GM18526 (cell line): ENCODE measurements around the gene CHCHD10.
A peak's percentile ranks its signal among the peaks of the same experiment; 100 is the strongest.

Source experiments
- POLR2A ChIP-seq: IDR thresholded peaks from 3 replicates; pipeline ENCODE4 v1.6.1; 2011; ENCODE audit not compliant: insufficient read length; ENCODE audit errors: extremely low read depth

The CHCHD10 gene

DNA sequence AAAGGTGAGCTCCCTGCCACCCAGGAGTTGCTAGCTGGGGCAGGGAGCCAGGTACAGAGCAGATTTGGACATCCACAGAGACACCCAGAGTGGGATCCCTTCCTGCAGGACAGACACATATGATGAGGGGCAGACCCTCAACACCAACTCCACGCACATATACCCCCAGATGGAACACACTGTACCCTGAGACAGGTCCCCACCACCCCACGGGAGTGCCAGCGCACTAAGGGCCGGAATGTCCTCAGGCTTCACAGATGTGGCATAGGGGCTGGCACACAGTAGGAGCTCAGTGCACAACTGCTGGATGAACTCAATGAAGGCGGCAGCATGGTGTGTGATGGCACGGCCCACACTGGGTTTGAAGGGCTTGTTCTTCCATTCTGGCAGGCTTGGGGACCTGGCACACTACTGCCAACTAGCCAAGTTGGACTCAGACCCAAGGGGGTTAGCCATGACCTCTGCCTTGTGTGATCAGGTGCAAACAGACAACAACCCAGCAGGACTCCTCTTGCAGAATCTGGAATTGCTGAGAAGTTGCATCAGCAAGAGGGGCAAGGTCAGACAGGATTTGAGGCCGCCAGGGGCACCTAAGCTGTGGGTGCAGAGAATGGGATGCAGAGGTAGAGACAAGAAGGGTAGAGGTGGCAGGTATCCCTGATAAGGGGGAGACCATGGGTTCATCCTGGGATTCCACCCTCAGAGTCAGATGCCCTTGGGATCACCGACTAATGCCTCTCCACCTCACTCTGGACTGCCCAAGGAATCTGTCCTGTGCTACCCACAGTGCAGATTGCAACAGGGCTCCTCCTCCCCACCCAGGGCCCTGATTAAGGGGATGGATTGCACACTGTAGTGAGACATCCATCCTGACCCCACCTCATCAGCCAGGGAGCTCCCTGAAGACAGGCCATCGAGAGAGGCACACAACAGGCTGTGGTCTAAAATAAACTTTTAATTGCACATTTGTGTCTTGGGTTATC is 2.6 kb downstream of the CHCHD10 start:
- TF ChIP-seq POLR2A = no peak

DNA sequence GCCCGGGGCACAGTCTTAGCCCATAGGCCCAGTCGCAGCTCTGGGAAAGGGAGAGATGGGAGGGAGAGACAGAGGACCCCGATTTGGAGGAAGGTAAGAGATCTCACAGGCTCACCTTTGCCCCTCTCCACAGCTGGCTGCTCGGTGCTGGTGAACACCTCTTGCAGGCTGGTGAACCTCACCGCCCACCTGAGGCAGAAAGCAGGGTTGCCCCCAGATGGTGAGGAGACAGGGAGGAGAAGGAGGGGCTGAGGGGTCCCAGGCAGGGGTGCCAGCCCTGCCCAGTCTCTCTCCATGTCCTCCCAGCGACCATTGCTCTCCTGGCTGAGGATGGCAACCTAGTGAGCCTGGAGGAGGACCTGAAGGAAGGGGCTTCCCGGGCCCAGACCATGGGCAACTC is 3.8 kb downstream of the CHCHD10 start:
- TF ChIP-seq POLR2A = no peak

- no peak for TF ChIP-seq POLR2A
Measured at GRCh38 chr22:23763579-23763945, 4.2 kb downstream of the CHCHD10 start.

DNA sequence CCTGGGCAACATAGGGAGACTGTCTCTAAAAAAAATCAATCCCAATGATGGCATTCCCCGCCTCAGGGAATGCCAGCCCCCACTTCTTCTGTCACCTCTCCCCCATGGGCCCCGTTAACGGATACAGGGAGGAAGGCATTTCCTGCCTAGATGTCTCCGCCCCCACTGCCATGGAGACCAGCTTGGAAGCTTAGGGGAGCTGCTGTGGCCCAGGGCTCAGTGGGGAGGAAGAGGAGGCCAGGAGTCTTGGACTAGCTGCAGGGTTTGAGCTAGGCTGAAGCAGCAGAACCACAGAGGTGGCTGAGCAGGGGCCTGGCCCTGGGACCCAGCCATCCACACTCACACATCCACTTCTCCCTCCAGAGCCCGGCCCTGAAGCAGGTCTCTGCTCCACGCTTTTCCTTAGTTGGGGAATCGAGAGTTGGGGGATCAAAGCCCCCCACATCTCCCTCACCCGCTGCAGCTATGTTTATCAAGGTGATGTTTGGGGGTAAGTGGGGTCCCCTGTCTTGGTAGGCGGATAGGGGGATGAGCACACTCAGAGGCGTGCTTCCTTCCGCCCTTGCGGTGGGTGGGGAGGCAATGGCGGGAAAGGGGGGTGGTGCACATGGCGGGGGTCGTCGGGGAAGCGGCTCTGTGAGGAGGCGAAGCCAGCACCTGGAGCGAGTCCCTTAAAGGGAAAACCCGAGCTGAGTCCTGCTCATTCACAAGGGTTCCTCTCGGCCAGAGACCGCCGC is 4.8 kb downstream of the CHCHD10 start, which contains the start of gene C22orf15:
TSS of gene C22orf15 (plus strand) at position 149 of the 737 bp plus-strand sequence. CDS start at position 466, 317 bp downstream.
- no peak for TF ChIP-seq POLR2A

- no peak for TF ChIP-seq POLR2A
Measured at GRCh38 chr22:23760056-23760455, 7.7 kb downstream of the CHCHD10 start.

GRCh38 chr22:23759566-23759965 is 8.2 kb downstream of the CHCHD10 start:
- TF ChIP-seq POLR2A = no peak

- TF ChIP-seq POLR2A = no peak
Measured at GRCh38 chr22:23756891-23757290, 10.9 kb downstream of the CHCHD10 start.

DNA sequence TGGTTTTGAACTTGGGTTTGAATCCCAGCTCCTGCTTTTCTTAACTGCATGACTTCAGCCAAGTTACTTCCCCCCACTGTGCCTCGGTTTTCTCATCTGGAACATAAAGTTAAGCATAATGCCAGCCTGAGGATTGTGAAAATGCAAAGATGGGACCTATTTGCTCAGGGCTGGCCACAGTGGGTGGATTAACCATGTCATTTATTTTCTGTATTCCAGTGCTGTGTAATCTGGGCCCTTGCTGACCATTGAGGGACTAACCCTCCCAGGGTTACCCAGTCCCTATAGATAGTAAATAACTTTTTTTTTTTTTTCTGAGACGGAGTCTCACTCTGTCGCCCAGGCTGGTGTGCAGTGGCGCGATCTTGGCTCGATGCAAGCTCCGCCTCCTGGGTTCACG is 12.1 kb downstream of the CHCHD10 start:
- no peak for TF ChIP-seq POLR2A

DNA sequence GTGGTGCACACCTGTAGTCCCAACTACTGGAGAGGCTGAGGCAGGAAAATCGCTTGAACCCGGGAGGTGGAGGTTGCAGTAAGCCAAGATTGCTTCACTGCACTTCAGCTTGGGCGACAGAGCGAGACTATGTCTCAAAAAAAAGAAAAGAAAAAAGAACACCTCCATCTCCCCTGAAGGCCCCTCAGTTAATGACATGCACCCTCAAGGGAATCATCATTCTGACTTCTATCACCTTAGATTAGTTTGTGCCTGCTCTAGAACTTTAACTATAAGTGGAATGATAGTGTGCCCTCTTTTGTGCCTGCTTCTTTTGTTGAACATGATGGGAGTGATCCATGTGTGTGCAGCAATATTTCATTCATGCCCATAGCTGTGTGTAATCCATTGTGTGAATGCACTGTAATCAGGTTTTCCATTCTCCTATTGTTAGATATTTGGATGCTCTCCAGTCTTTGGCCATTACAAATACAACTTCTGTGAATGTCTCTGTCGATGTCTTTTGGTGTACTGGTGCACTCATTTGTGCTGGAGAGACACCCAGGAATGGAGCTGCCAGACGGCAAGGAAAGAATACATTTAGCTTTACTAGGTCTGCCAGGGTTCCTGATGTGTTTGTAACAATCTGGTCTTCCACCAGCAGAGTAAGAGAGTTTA is 12.7 kb downstream of the CHCHD10 start:
- no peak for TF ChIP-seq POLR2A

DNA sequence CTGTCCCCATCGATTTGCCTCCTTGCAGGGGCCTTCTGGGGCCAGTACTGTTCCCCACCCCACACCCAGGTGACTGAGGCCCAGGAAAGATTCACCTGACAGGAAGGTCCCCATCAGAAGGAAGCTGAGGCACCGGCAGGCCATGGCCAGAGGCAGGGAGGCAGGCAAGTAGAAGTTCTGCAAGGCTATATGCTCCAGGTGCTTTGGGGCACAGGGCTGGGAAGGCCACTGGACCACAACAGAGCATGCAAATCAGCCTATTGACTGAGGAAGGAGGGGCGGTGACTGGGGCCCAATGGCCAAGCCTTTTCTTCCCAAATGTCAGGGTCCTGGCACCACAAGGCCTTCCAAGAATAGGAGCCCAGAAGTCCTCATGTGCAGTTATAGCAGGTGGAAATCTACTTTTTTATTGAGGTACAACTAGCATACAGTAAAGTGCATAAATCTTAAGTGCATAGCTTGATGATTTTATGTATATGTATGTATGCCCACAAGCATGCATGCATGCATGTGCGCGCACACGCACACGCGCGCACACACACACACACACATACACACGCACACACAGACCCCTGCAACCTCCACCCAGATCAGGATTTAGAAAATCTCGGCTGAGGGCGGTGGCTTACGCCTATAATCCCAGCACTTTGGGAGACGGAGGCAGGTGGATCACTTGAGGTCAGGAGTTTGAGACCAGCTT is 13.4 kb downstream of the CHCHD10 start, which contains the start of gene VPREB3:
TSS of gene VPREB3 (minus strand) at position 206 of the 700 bp plus-strand sequence. CDS start at position 144, 62 bp downstream.
- no peak for TF ChIP-seq POLR2A

DNA sequence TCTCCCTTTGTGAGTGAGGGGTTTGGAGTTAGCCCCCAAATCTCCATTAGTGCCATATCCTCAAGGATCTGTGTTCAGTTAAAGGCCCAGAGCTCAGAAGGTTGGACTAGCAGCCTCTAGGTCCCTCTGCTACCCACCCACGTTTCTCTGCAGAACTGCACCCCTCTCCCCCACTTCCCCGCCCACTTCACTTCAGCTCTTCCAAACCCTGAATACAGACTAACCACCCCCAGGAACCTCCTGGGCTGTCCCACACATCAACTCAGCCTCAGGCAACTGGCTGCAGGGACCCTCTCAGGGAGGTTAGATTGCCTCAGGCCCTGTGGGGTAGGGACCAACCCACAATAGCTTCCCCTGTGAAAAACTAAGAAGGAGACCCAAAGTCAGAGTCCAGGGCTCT is 14.4 kb downstream of the CHCHD10 start:
- no peak for TF ChIP-seq POLR2A

DNA sequence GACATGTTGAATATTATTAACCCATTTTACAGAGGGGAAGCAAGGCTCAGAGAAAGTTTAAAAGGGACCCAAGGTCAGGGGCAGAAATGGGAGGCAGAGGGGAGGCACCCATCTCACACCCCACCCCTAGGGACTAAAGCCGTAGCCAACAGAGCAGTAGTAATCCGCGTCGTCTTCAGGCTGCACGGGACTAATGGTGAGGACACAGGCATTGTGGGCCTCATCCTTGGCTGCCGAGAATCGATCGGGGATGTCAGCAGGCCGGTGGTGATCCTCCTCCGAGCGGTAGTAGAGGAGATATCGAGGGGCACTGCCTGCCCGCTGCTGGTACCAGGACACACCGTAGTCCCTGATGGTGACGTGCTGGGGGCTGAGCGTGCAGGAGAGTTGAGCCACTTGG is 15.0 kb downstream of the CHCHD10 start:
- TF ChIP-seq POLR2A = no peak

GRCh38 chr22:23752090-23752691 is 15.6 kb downstream of the CHCHD10 start:
- TF ChIP-seq POLR2A = no peak

GRCh38 chr22:23751441-23751996 is 16.3 kb downstream of the CHCHD10 start:
- TF ChIP-seq POLR2A = no peak

DNA sequence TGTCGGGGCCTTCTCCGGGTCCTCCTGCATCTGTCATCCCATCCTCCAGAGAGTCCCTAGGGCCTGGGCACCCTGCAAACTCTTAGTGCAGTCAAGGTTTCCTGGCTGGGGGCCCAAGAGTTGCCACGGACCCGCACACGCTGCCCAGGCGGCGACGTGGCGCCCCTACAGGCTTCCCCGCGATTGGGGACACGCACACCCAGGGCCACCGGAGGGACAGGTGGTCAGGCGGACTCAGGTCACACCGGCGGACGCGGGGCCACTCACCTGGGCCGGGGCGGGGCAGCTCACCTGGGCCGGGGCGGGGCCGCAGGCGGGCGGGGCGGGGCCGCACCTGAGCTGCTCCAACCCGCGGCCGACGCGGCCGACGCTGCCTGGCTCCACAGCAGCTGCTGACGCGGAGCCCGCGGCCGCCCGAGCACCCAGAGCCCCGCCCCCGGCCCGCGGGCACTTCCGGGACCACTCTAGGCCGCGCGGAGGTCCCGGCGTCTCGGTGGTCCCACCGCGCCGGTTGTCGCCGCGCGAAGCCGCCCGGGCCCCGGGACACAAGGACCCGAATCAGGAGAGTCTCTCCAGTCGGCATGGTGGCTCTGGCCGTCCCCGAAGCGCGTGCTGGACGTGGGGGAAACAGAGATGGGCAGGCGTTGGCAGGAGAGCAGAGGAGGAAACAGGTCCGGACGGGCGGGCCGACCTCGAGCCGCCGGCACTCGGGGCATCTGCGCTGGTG is 16.9 kb downstream of the CHCHD10 start, which contains the start of gene ZNF70:
TSS of gene ZNF70 (minus strand) at position 399 of the 727 bp plus-strand sequence. CDS start 5,972 bp downstream, outside the sequence.
- peak; percentile 46 for TF ChIP-seq POLR2A
